K562 (cell line): ENCODE results near the gene HCRTR1. TPM values are rescaled to one million over a fixed set of nuclear protein-coding genes. Genes with fewer than 3 reads are reported as not detected.

Source experiments
- ATAC-seq: fragments of 200-7000 bp; cut with Tn5 transposase; 3 replicates; pipeline ENCODE4 v1.9.1; 2020; ENCODE audit warnings: moderate library complexity
- BruUV-seq: library from RNA; stranded (reverse); fragments of 400-500 nt; replicated peaks from 2 replicates; lab custom pipeline; 2021; lab: Mats Ljungman, UMichigan
- CTCF ChIA-PET: fragments of 300-600 bp; formaldehyde crosslinking; extraction: SDS; loops from one replicate; lab custom pipeline; 2021; ENCODE audit warnings: low intra/inter-chr PET ratio; lab: Yijun Ruan, JAX
- POLR2A ChIA-PET: fragments of 300-600, 350-650 bp; sonication (Branson Sonifier 250); formaldehyde crosslinking; extraction: SDS; loops from one replicate; lab custom pipeline; 2021; ENCODE audit warnings: antibody characterized with exemption, inconsistent platforms; lab: Yijun Ruan, JAX
- DNase-seq, 4 experiments: peaks; one replicate each; pipeline versions ENCODE4 v3.0.0 to v3.0.0-alpha.2; 2011 to 2018; ENCODE audit warnings: low spot score in 3 of 4, mixed read lengths in 3 of 4; ENCODE audit errors: extremely low read depth in 1 of 4
- FAIRE-seq: peaks from 2 replicates; lab custom pipeline; 2011; peaks lifted over from hg19 to GRCh38; lab: Jason Lieb, UNC
- H2AFZ ChIP-seq: 2 replicates; pipeline ENCODE4 v1.6.0; 2011; ENCODE audit warnings: low read depth, low read length, control low read depth, inconsistent platforms
- H3K27ac ChIP-seq: fragments of 200-600 bp; 3 replicates; pipeline ENCODE4 v1.8.0; 2011; ENCODE audit warnings: low read depth, mild to moderate bottlenecking, control low read depth, inconsistent platforms, low read length, moderate library complexity, mixed read lengths; ENCODE audit errors: extremely low read depth
- H3K27me3 ChIP-seq, 2 experiments: fragments of 300-600 bp in 1 of 2; 2 replicates in 1 of 2; 3 replicates in 1 of 2; pipeline versions ENCODE4 v1.6.0 to v1.8.0; 2011; ENCODE audit warnings: inconsistent platforms in 2 of 2, low read length in 2 of 2, mild to moderate bottlenecking in 1 of 2, mixed read lengths in 1 of 2, moderate library complexity in 1 of 2; ENCODE audit not compliant: control insufficient read depth in 2 of 2, insufficient read depth in 2 of 2
- H3K36me3 ChIP-seq: fragments of 300-600 bp; 3 replicates; pipeline ENCODE4 v1.8.0; 2011; ENCODE audit warnings: mild to moderate bottlenecking, low read length, inconsistent platforms; ENCODE audit not compliant: control insufficient read depth, insufficient read depth
- H3K4me1 ChIP-seq, 2 experiments: fragments of 200-600 bp in 1 of 2; replicated peaks in 1 of 2; 2 replicates in 1 of 2; 3 replicates in 1 of 2; pipeline versions ENCODE4 v1.5.1 to v1.8.0; 2011; ENCODE audit warnings: inconsistent platforms in 2 of 2, low read length in 2 of 2, mild to moderate bottlenecking in 1 of 2, mixed read lengths in 1 of 2, moderate library complexity in 1 of 2; ENCODE audit not compliant: control insufficient read depth in 2 of 2, insufficient read depth in 2 of 2
- H3K4me2 ChIP-seq: 2 replicates; pipeline ENCODE4 v1.6.1; 2011; ENCODE audit warnings: low read length, control low read depth, inconsistent platforms, mixed read lengths; ENCODE audit not compliant: insufficient read depth
- H3K4me3 ChIP-seq: fragments of 200-600 bp; sonication (generic), shearing (Covaris generic); 2 replicates; pipeline ENCODE4 v1.5.1; 2016; ENCODE audit warnings: control low read depth, inconsistent platforms
- H3K79me2 ChIP-seq: fragments of 200-600 bp; 3 replicates; pipeline ENCODE4 v1.8.0; 2011; ENCODE audit warnings: low read length, inconsistent platforms; ENCODE audit not compliant: control insufficient read depth, insufficient read depth
- H3K9ac ChIP-seq, 2 experiments: 2 replicates each; pipeline versions ENCODE4 v1.6.0 to v1.6.1; 2011; ENCODE audit warnings: low read depth in 2 of 2, low read length in 2 of 2, control low read depth in 1 of 2, inconsistent platforms in 1 of 2, mild to moderate bottlenecking in 1 of 2, mixed read lengths in 1 of 2; ENCODE audit not compliant: insufficient read depth in 1 of 2
- H3K9me1 ChIP-seq: one replicate; pipeline ENCODE4 v1.6.0; 2011; ENCODE audit warnings: inconsistent platforms, mild to moderate bottlenecking, low read length, moderate library complexity; ENCODE audit not compliant: control insufficient read depth, insufficient read depth
- H3K9me3 ChIP-seq: replicated peaks from 2 replicates; pipeline ENCODE4 v1.5.1; 2011; ENCODE audit warnings: low read depth, low read length, inconsistent platforms; ENCODE audit not compliant: control insufficient read depth, insufficient read depth
- H4K20me1 ChIP-seq: replicated peaks from 2 replicates; pipeline ENCODE4 v1.6.1; 2011; ENCODE audit warnings: low read length, inconsistent platforms, mixed read lengths; ENCODE audit not compliant: control insufficient read depth, insufficient read depth
- CTCF ChIP-seq, 3 experiments: IDR thresholded peaks in 2 of 3; conservative IDR thresholded peaks in 1 of 3; 2 replicates each; pipeline ENCODE4 v1.5.1; 2011 to 2012; ENCODE audit warnings: low read length in 3 of 3, mild to moderate bottlenecking in 3 of 3, control low read depth in 2 of 3, improper control_type of control experiment in 1 of 3, inconsistent platforms in 1 of 3, low read depth in 1 of 3, mixed read lengths in 1 of 3, moderate library complexity in 1 of 3; ENCODE audit not compliant: insufficient read depth in 2 of 3
- MAZ ChIP-seq, 2 experiments: fragments of 450-650 bp in 1 of 2; sonication (generic) in 1 of 2; formaldehyde crosslinking; IDR thresholded peaks in 1 of 2; conservative IDR thresholded peaks in 1 of 2; 2 replicates each; pipeline versions ENCODE4 v1.4.0 to v1.5.0; 2020; ENCODE audit warnings: mild to moderate bottlenecking in 1 of 2, missing genetic modification reagents in 1 of 2
- MTA3 ChIP-seq: fragments of 450-650 bp; formaldehyde crosslinking; IDR thresholded peaks from 2 replicates; pipeline ENCODE4 v1.6.1; 2017; ENCODE audit warnings: mild to moderate bottlenecking, borderline replicate concordance
- RAD21 ChIP-seq, 2 experiments: fragments of 250-450 bp in 1 of 2; fragments of 450-650 bp in 1 of 2; sonication (Bioruptor Pico) in 1 of 2; formaldehyde crosslinking in 1 of 2; IDR thresholded peaks in 1 of 2; conservative IDR thresholded peaks in 1 of 2; 2 replicates each; pipeline versions ENCODE4 v1.4.0 to v1.8.0; 2020 to 2022; ENCODE audit warnings: mild to moderate bottlenecking in 2 of 2, moderate library complexity in 1 of 2
- RBM22 ChIP-seq: fragments of 200-400 bp; formaldehyde crosslinking; IDR thresholded peaks from 2 replicates; pipeline ENCODE4 v1.6.1; 2018; ENCODE audit warnings: low read length, low read depth; ENCODE audit not compliant: poor library complexity, severe bottlenecking
- SMARCC2 ChIP-seq: fragments of 450-650 bp; IDR thresholded peaks from 2 replicates; pipeline ENCODE4 v1.6.1; 2017; ENCODE audit warnings: antibody characterized with exemption, moderate library complexity, mild to moderate bottlenecking, low read depth
- TFAP4 ChIP-seq: sonication (generic); formaldehyde crosslinking; IDR thresholded peaks from 2 replicates; pipeline ENCODE4 v1.8.0; 2022; ENCODE audit warnings: missing genetic modification reagents, mild to moderate bottlenecking, moderate library complexity, borderline replicate concordance
- VEZF1 ChIP-seq: fragments of 200-800 bp; sonication (Bioruptor generic); IDR thresholded peaks from 2 replicates; pipeline ENCODE4 v1.6.1; 2017; ENCODE audit warnings: missing genetic modification characterization, missing compliant biosample characterization
- YY1 ChIP-seq, 3 experiments: IDR thresholded peaks; 2 replicates each; pipeline ENCODE4 v1.6.1; 2011; ENCODE audit warnings: low read length in 2 of 3, mild to moderate bottlenecking in 2 of 3, moderate library complexity in 2 of 3, borderline replicate concordance in 1 of 3, control low read depth in 1 of 3, low read depth in 1 of 3; ENCODE audit not compliant: insufficient read depth in 3 of 3, insufficient replicate concordance in 2 of 3, control insufficient read depth in 1 of 3, insufficient read length in 1 of 3; ENCODE audit errors: extremely low read depth in 1 of 3
- ZBTB7A ChIP-seq: IDR thresholded peaks from 2 replicates; pipeline ENCODE4 v1.6.1; 2011; ENCODE audit warnings: low read depth, mild to moderate bottlenecking, low read length, moderate library complexity, borderline replicate concordance; ENCODE audit not compliant: control insufficient read depth
- ZNF224 ChIP-seq: sonication (generic); formaldehyde crosslinking; IDR thresholded peaks from 2 replicates; pipeline ENCODE4 v1.8.0; 2022; ENCODE audit warnings: mild to moderate bottlenecking, missing genetic modification reagents
- WGBS: fragments of 100-300 bp; shearing (Covaris generic); methylation state at CpG from one replicate; pipeline ENCODE4 v1.1.6; 2016; ENCODE audit warnings: low coverage, mixed read lengths; ENCODE audit not compliant: insufficient coverage; ENCODE audit errors: missing lambda C conversion rate; 5-methylcytosine and 5-hydroxymethylcytosine counted together
- in situ Hi-C: fragments of 300-500 bp; cut with MboI; formaldehyde crosslinking; loops from 4 replicates; pipeline ENCODE4 v1.15.0; 2018; ENCODE audit warnings: inconsistent platforms, mixed read lengths
- intact Hi-C: fragments of 100-400 bp; cut with micrococcal nuclease; formaldehyde crosslinking; loops from 2 replicates; pipeline ENCODE4 v1.14.2; 2022
- polyA plus RNA-seq, 8 experiments: library from polyadenylated mRNA; depleted of rRNA in 4 of 8; stranded (reverse) in 5 of 8; unstranded in 3 of 8; fragments of >200 nt; fragmentation: Nextera tagmentation in 2 of 8; fragmentation: Illumina TruSeq in 1 of 8; extraction: Ambion mirVana in 2 of 8; extraction: Trizol in 1 of 8; gene quantifications; 2 replicates each; pipeline versions ENCODE4 v1.2.1 to v1.2.3, GENCODE V29; 2011 to 2014; ENCODE audit warnings: inconsistent platforms in 1 of 8, missing spikeins in 1 of 8
- total RNA-seq, 7 experiments: library from RNA; depleted of rRNA in 6 of 7; stranded (reverse); fragments of >200 nt in 6 of 7; fragmentation: Illumina TruSeq in 2 of 7; extraction: Trizol in 2 of 7; gene quantifications; 2 replicates each; pipeline versions ENCODE4 v1.2.1 to v1.2.3, GENCODE V29; 2011 to 2021; ENCODE audit warnings: low replicate concordance in 1 of 7

Gene HCRTR1
- total and polyA plus RNA-seq, 9 of the 15 experiments (the other 6 are each of a cell fraction or from before 2014, with no cell fraction given) = not detected

GRCh38 chr1:31617916-31618746 lies 642 bp downstream of the HCRTR1 start:
- ATAC-seq (peak; percentile 93), FAIRE-seq (no peak), DNase-seq (peak; percentile 65 to 89 (median 80))
- intact Hi-C loops (loop anchor here (2.0 kb wide), 1 partner anchor 53 kb away; no protein-coding TSS in a partner anchor), in situ Hi-C loops (no loop called here)
- peaks cover 24% of the 10 kb centered on the region for H4K20me1 ChIP-seq
- no peak overlapping the region for H3K27ac ChIP-seq
- ChIA-PET POLR2A (interaction anchor here (0.5 to 1.3 kb wide), 2 partner anchors 11 to 469 kb away, joined by 3 to 4 read pairs; no protein-coding TSS in a partner anchor), CTCF (interaction anchor here (0.6 to 1.5 kb wide), 2 partner anchors 54 to 697 kb away, joined by 3 to 6 read pairs; no protein-coding TSS in a partner anchor)
- H2AFZ ChIP-seq = no peak overlapping the region
- H3K9me3 ChIP-seq = no peaks in the 10 kb centered on the region
- H3K27me3 ChIP-seq = peaks cover 30 to 67% of the 10 kb centered on the region in 2 experiments
- WGBS = 9% methylated on average over 44 of the region's 56 CpGs
- H3K4me2 ChIP-seq = no peak overlapping the region
- H3K9me1 ChIP-seq = no peaks in the 10 kb centered on the region
- H3K4me1 ChIP-seq = peaks cover 0 to 19% of the 10 kb centered on the region in 2 experiments; a peak in 2 of 5 replicates
- no peak overlapping the region for H3K9ac ChIP-seq
- H3K36me3 ChIP-seq = no peaks in the 10 kb centered on the region
- no TSS peak for BruUV-seq
- no peaks in the 10 kb centered on the region for H3K79me2 ChIP-seq
- H3K4me3 ChIP-seq = peak overlapping the region; percentile 14; the same call in 1 of the 2 replicates
- TF ChIP-seq SMARCC2 (no peak), RBM22 (no peak), RAD21 (CRISPR knock-in tag; conservative IDR thresholded peaks at IDR 0.05 in 1 of 2, IDR thresholded peaks at IDR 0.05 in 1 of 2) (peak; percentile 37 to 59), YY1 (IDR thresholded peaks at IDR 0.05; ENCODE audit: borderline replicate concordance in 1 of 3, control insufficient read depth in 1 of 3, extremely low read depth in 1 of 3, insufficient read depth in 3 of 3, insufficient read length in 1 of 3, insufficient replicate concordance in 2 of 3, low read depth in 1 of 3, low read length in 2 of 3) (peak in 1 of 3 experiments; percentile 8), MAZ (CRISPR knock-in tag; conservative IDR thresholded peaks at IDR 0.05 in 1 of 2, IDR thresholded peaks at IDR 0.05 in 1 of 2) (peak; percentile 20 to 33; a peak in 1 of 4 replicates), VEZF1 (CRISPR knock-in tag) (peak; percentile 76), TFAP4 (peak; percentile 35; the same call in 1 of the 2 replicates), CTCF (IDR thresholded peaks at IDR 0.05 in 2 of 3, conservative IDR thresholded peaks at IDR 0.05 in 1 of 3; ENCODE audit: insufficient read depth in 2 of 3, low read depth in 1 of 3, low read length in 3 of 3) (peak; percentile 75 to 85 (median 76)), ZBTB7A (peak; percentile 92), MTA3 (0 out of 2 replicates have a peak, but pooled peaks have one; percentile 41), ZNF224 (CRISPR knock-in tag) (no peak)
